Stimulated activated CD4-positive, alpha-beta T cell treated with anti-CD3 and anti-CD28 coated beads, TNF-alpha, amount 100 ng/mL, for 4 hours (primary cell): ENCODE data around the gene MARK2.

ENCODE experiments used
- DNase-seq, 3 experiments: peaks; one replicate each; pipeline ENCODE4 v3.0.0-alpha.2; 2020; ENCODE audit warnings: low read depth in 3 of 3

MARK2 gene

DNA sequence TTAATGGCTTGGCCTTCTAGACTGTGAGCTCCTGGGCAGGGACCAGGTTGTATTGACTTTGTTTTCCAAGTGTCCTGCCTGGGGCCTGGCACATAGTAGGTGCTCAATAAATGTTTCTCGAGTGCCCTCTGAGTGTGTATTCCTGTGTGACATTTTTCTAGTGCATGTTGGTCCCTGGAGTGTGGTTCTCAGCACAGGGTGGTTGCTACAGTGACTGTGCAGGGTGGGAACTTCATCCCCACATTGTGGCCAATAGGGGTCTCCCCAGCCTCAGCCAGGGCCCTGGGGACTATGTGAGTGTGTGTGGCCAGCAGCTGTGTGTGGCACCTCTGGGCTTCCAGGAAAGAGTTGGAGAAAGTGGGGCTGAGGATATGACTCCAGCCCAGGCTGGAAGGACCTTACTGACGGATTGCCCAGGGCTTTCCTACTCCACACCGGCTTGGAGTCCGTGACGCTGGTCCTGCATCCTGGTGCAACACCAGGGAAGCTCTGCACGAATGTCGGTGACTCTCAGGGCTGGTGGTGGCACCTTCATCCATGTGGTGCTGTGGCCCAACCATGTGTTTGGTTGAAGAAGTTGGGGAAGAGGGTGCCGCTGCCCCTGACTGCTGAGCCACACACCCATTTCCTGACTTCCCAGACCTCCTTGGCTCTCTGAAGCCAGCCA is 9.0 kb upstream of the MARK2 start:
- DNase-seq: no peak

- DNase-seq: no peak
Measured at GRCh38 chr11:63831326-63831725, 7.6 kb upstream of the MARK2 start.

DNA sequence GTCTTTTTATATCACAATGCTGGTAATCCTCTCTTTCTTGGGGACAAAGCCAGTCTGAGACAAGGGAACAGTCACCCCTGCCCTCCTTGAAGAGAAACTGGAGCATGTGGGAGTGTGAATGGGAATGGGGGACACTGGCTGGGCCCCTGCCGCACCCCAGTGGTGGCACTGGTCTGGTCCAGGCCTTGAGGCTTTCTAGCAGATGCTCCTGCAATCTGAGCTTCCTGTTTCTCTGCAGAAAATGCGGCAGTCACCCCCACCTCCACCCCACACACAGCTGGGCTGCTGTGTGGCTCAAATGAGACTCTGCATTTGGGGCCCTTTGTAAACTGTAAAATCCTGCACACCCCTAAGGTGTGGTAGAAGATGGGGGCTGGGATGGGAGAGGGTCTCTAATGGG is 6.6 kb upstream of the MARK2 start:
- no peak for DNase-seq

- no peak for DNase-seq
Measured at GRCh38 chr11:63833048-63833447, 5.9 kb upstream of the MARK2 start.

DNA sequence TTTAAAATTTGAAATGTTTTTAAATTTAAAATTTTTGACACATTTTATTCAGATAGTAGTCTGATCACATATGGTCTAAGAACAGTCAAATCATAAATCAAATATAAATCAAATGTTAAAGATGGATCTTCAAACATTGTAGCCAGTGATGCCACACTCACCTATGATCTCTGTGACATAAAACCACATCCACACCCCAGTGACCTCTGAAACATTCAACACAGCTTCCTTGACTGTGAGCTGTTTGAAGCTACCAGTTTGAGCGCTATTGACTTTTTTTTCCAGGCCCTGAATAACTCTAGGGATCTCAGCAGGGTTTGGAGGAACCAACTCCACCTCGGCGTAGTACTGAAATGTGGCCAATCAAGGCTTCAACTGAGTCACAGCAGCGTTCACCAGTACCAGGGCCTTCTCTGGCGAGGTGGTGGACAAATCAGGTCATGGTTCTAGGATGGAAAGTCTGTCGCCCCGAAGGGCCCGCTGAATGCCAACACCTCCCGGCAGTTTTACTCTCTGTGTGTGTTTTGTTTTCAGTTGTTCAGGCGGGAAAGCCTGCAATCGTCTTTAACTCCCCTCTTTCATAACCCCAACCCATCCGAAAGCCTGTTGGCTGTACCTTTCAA is 4.3 kb upstream of the MARK2 start:
- no peak for DNase-seq

GRCh38 chr11:63835158-63835545 is 3.8 kb upstream of the MARK2 start:
- no peak for DNase-seq

GRCh38 chr11:63837027-63837688 is 1.8 kb upstream of the MARK2 start:
- peak in 2 of 3 experiments; percentile 58 to 61 for DNase-seq

- no peak for DNase-seq
Measured at GRCh38 chr11:63837739-63838138, 1.2 kb upstream of the MARK2 start.

DNA sequence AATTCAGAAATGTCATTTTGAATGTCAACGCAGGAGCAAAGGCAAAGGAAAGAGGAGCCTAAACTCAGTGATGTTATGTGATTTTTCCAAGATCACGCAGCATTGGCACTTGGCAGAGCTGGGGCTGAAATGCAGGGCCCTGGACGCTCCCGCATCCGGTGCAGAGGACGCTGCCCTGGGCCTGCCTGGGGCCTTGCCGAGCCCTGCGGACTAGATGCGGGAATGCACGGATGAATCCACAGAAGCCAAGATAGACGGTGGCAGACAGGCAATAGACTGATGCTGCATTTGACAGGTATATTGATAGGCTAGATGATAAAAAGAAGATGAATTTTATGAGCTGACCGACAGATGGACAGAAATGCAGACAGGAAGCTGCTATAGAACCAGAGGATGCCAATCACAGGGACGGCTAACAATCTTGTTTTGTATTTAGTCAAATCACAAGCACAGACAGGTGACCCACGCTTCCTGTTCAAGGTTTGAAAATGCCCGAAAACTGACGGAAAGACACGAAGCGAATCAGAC is 696 bp upstream of the MARK2 start:
- no peak for DNase-seq

GRCh38 chr11:63839508-63840355 is 822 bp downstream of the MARK2 start:
- peak in 1 of 3 experiments; percentile 5 for DNase-seq

GRCh38 chr11:63840356-63841060 is 1.6 kb downstream of the MARK2 start:
- no peak for DNase-seq

DNA sequence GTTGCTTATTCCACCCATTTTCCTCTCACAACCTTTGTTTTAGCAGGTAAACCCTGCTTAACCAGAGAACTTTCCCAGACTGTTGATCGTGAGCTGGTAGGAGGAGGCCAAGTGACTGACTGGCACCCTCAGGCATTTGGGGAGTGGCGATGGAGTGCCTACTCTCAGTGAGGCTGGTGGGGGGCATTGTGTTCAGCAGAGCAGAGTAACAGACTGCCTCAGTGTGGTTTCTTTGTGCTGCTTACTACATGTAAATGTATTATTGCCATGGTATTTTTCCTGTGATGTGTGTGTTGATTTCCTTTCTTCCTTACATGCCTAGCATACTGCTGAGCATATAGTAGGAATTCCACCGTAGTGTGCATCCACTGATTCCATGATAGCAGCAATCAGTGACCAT is 2.6 kb downstream of the MARK2 start:
- DNase-seq: no peak

DNA sequence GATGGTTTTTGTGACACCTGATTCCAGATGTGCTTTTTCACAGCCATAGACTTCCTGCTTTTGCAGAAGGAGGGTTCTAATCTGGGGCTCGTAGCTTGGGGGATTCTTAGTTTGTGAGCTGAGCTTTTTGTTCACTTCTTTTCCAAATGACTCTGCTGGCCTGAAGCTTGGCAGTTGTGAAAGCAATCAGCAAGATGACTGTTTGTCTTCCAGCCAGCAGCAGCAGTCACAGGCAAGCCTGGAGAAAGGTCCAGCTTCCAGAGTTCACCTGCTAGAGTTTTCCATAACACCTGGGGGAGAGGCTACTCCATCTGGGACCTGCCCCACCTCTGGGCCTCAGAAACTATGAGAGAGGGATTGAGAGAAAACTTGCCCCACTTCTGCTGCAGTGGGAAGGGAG is 4.1 kb downstream of the MARK2 start:
- DNase-seq: no peak

DNA sequence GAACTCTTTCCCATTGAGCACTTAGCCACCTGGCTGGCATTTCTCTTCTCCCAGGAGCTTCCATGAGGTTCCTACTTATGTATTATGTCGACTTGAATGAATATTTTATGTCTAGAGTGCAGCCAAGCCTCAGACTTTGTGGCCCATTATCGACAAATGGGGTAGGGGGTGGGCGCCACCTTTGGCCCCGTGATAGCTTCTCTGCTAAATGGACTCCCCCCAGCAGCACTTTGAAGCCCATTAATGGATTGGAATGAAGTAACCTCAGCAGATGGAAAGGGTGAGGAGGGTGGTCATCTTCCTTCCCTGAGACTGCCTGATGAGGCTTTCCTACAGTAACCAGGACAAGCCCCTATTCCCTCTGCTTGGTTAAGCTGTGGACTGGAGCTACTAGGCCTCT is 5.9 kb downstream of the MARK2 start:
- DNase-seq: no peak

DNA sequence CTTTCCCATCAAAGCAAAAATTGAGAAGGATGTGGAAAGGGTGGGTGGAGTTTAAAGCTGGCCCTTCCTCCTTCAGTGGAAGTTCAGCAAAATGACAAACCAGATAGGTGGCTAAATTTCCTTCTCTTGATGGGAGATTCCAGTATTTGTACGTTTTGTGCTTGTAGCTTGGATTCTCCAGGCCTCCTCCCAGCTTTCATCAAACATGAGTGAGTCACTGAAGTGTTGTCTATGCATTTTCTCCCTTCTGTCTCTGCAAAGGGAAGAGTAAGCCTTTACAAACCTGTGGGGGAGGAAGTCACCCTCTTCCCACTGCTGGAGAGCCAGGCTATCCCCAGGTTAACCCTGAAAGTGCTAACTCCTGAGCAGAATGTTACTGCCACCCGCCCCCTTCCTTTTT is 6.4 kb downstream of the MARK2 start:
- no peak for DNase-seq

DNA sequence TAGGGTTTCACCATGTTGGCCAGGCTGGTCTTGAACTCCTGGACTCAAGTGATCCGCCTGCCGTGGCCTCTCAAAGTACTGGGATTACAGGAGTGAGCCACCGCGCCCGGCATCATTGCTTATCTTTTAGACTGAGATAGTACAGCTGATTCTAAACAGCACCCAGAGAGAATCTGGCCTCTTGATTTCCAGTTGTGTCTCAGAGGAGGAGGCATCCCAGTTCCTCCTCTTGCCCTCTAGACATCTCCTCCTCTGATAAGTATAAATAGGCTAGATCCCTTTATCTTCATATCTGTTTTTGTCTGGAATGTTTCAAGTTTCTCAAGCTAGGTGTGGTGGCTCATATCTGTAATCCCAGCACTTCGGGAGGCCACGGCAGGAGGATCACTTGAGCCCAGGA is 7.0 kb downstream of the MARK2 start:
- no peak for DNase-seq

DNA sequence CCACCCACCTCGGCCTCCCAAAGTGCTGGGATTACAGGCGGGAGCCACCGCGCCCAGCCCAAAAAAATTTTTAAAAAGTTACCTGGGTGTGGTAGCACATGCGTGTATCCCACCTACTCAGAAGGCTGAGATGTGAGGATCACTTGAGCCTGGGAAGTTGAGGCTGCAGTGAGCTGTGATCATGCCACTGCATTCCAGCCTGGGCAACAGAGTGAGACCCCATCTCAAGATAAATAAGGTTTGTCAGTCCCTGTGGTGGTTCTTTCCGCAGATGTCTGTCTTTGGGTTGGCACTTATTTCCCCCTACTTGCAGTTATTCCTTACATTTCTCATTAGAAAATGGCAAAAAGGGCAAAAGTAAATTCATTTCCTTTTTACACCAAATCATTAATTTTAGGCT is 8.0 kb downstream of the MARK2 start:
- DNase-seq: no peak

GRCh38 chr11:63847363-63847762 is 8.5 kb downstream of the MARK2 start:
- DNase-seq: no peak

DNA sequence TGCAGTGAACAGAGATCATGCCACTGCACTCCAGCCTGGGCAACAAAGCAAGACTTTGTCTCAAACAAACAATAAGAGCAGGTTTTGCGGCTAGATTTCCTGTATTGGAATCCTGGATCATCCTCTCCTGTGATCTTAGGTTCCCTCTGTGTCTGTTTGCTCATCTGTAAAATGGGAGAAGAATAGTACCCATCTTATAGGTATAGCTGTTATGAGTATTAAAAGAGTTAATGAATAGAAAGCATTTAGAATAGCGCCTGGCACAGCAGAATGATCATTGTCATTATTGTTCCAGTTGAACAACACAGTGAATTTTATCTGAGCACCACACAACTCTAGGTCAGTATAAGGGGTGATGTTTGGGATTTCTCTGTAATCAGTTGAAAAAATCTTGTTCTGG is 10.8 kb downstream of the MARK2 start:
- no peak for DNase-seq

DNA sequence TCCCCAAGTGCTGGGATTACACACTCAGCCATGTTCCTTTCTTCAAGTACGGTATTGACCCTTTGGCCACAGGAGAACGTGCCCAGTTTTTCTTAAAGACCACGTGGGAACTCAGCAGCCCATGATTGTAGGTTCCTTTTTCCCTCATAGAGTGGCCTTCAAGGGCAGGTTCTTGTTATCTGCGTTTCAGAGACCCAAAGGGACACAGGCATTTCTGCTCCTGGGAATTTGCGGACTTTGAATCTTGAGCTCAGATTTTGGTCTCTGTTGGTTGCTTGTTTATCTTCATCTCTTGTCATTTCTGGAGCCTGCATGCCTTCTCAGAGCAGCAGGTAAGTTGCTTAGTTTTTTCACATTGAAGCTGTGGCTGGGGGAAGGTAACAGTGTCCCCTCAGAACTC is 12.0 kb downstream of the MARK2 start:
- no peak for DNase-seq

GRCh38 chr11:63851364-63851763 is 12.5 kb downstream of the MARK2 start:
- DNase-seq: no peak

DNA sequence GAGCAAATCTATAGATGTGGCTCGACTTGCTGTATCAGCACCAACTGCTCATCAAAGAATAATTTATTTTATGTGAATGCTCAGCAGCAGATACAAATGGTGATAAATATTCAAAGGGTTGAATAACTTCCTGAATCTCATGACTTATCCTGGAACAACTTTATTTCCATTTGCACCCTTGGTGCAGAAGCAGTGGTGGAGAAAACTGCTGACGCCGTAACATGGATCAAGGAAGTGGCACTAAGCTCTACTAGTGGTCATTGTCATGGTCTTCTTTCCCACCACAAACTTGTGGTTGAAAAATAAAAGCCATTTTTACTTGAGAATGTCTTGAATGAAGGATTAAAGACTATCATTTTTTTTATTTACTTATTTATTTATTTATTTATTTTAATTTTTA is 14.6 kb downstream of the MARK2 start:
- no peak for DNase-seq
